ENCODE results near the gene RPL10A. TPM values are rescaled to one million over a fixed set of nuclear protein-coding genes. Genes with fewer than 3 reads are reported as not detected.

RPL10A gene
- total RNA-seq, 2 donors from 2014 or later = 897 to 2,172 TPM

- intact Hi-C loops (cut with DNase I) = loop anchor here (2.0 kb wide), 1 partner anchor 27 kb away; the partner anchor contains the start of gene RPL10A
- WGBS = 21% methylated on average over 9 of the region's 9 CpGs
- peak overlapping the region; percentile 95 to 98 for H3K27ac ChIP-seq
- H3K36me3 ChIP-seq = no peaks in the 10 kb centered on the region
- H3K4me1 ChIP-seq (replicated peaks) = peaks cover 39% of the 10 kb centered on the region
- no peaks in the 10 kb centered on the region for H3K27me3 ChIP-seq (replicated peaks; ENCODE audit: insufficient read depth)
- TF ChIP-seq CTCF (IDR thresholded peaks at IDR 0.05) (no peak), POLR2A (IDR thresholded peaks at IDR 0.05) (peak; percentile 18), POLR2AphosphoS5 (IDR thresholded peaks at IDR 0.05) (peak; percentile 20)
- DNase-seq (ENCODE audit: low spot score) = no peak
- H3K4me3 ChIP-seq = peak overlapping the region; percentile 89 to 97
- H3K9me3 ChIP-seq = no peaks in the 10 kb centered on the region
Measured at GRCh38 chr6:35495258-35496035, 27.2 kb downstream of the RPL10A start.

DNA sequence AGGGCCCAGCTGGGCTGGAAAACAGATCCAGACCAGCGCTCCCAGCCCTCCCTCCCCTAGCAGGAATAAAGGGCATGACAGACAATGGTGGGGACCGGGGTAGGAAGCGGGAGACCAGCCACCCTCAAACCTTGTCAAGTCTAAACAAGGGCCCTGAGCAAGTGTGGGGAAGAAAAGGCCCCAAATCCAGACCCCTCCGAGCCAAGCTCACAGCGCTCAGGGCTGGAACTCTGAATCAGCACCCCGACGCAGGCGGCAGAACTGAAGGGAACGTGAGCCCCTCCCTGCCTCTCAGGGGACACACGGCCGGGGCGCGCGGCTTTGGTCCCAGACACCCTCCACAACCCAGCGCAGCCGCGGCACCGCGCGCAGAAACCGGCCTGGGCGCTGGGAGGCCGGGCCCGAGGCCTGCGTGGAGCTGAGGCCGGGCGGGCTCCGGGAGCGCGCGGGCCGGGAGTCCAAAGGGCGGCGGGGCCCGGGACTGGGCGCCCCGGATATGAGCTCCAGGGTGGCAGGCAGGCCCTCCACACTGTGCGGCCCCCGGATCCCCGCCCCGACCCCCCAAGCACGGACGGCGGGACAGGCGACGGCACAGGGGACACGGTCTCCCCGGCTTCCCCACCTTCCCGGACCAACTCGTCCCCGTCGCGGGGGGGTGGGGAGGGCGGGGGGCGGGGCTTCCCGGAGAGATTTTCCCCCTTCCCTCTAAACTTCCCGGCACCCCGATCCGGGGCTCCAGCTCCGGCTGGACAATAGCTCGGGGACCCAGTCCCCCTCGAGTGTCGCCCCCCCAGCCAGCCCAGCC is 28.0 kb downstream of the RPL10A start:
- 7% methylated on average over 52 of the region's 63 CpGs for WGBS
- DNase-seq (ENCODE audit: low spot score) = no peak
- no peaks in the 10 kb centered on the region for H3K36me3 ChIP-seq
- intact Hi-C loops (cut with DNase I) = loop anchor here (2.0 kb wide), 1 partner anchor 27 kb away; the partner anchor contains the start of gene RPL10A
- H3K4me3 ChIP-seq = peak overlapping the region; percentile 89 to 97
- H3K27ac ChIP-seq = peak overlapping the region; percentile 95 to 98
- H3K4me1 ChIP-seq (replicated peaks) = peaks cover 35% of the 10 kb centered on the region
- H3K27me3 ChIP-seq (replicated peaks; ENCODE audit: insufficient read depth) = no peaks in the 10 kb centered on the region
- no peak for TF ChIP-seq POLR2AphosphoS5 (IDR thresholded peaks at IDR 0.05)
- peak in 1 of 4 experiments; percentile 12 for TF ChIP-seq CTCF (IDR thresholded peaks at IDR 0.05)
- TF ChIP-seq POLR2A (IDR thresholded peaks at IDR 0.05) = peak; percentile 23
- H3K9me3 ChIP-seq = no peaks in the 10 kb centered on the region

DNA sequence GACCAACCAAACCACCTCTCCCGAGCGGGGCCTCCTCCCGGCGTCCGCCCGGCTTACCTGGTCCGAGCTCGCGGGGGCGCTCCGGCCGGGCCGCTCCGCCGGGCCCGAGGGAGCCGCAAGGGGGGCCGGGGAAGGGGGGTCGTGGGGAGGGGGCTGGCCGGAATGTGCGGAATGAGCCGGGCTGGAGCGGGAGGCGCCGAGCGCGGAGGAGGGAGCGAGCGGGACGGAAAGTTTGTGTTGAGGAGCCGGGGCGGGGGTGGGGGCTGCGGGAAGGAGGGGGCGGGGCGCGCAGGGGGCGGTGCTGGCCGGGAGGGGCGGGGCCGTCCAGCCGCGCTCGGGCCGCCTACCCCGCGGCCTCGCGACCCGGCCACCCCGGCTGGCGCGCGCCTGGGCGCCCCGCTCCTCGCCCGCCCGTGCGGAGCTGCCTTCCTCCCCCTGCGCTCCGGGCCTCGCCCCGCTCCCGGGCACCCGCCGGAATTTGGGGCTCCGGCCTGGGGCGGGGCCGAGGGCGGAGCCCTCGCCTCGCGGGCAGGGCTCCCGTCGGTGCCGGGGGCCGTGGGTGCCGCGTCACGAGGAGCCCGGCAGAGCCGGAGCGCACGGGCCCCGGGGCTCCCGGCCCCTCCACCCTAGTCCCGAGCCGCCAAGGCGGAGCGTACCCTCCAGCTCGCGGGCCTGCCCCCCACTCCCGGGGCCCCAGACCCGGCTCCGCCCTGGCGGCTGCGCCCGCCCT is 28.8 kb downstream of the RPL10A start, which contains the start of gene TEAD3:
Gene TEAD3 (minus strand): TSS at position 239 of the 730 bp plus-strand sequence.
- Histone ChIP-seq H3K4me3 (peak within 1 kb of the TSS; percentile 89 to 97), H3K27ac (peak within 1 kb of the TSS; percentile 95 to 98), H3K27me3 (replicated peaks; ENCODE audit: insufficient read depth) (no peaks in the 10 kb centered on the region), H3K4me1 (replicated peaks) (peaks cover 29% of the 10 kb centered on the region), H3K9me3 (no peaks in the 10 kb centered on the region), H3K36me3 (no peaks in the 10 kb centered on the region)
- under 1% methylated on average over 91 of the region's 98 CpGs for WGBS
- intact Hi-C loops (cut with DNase I) = loop anchor here (2.0 kb wide), 1 partner anchor 28 kb away; the partner anchor contains the start of gene RPL10A
- TF ChIP-seq CTCF (IDR thresholded peaks at IDR 0.05) (no peak), POLR2A (IDR thresholded peaks at IDR 0.05) (peak; percentile 76)
- peak; percentile 68 for DNase-seq (ENCODE audit: low spot score)

DNA sequence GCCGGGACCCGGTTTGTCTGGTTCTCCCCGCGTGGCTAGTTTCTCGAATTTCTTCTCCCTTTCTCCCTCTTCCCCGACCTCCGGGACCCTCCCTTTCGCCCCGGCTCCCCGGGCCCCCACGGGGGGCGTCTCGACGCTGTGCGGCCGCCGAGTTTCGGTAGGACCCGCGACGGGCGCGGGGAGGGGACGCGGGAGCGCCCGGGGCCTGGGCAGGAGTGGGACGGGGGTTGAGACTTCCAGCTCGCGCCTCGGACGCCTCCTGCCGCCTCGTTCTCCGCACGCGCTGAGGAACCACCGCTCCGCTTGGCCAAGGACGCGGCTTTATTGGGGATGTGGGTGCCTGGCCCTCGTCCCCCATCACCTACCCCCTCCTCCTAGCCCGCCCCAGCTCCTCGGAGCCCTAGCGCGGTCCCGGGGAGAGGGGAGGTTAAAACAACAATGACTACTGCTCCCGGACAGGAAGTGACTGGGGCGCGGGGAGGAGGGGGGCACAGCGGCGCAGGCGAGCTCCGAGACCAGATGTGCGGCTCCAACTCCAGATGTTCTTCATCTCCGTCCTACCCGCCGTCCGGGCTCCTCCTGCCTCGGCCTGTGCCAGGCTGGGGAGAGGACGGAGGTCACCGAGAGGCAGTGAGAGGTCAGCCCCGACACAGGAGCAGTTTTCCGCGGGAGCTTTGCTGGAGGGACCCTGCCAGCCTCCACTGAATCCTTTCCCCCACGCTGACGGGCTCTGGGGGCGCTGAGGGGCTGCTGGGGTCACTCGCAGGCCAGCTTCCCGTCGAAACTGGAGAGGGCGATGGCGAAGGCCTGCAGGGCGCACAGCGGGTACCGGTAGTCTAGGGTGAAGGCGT is 29.6 kb downstream of the RPL10A start:
- H3K27me3 ChIP-seq (replicated peaks; ENCODE audit: insufficient read depth) = no peaks in the 10 kb centered on the region
- intact Hi-C loops (cut with DNase I) = loop anchor here (2.0 kb wide), 1 partner anchor 29 kb away; the partner anchor contains the start of gene RPL10A
- DNase-seq (ENCODE audit: low spot score) = no peak
- WGBS = 2% methylated on average over 70 of the region's 77 CpGs
- peak; percentile 45 for TF ChIP-seq POLR2A (IDR thresholded peaks at IDR 0.05)
- peak in 3 of 4 experiments; percentile 9 to 26 (median 14) for TF ChIP-seq CTCF (IDR thresholded peaks at IDR 0.05)
- TF ChIP-seq POLR2AphosphoS5 (IDR thresholded peaks at IDR 0.05) = no peak
- H3K9me3 ChIP-seq = no peaks in the 10 kb centered on the region
- peak overlapping the region; percentile 89 to 97 for H3K4me3 ChIP-seq
- H3K36me3 ChIP-seq = no peaks in the 10 kb centered on the region
- peaks cover 21% of the 10 kb centered on the region for H3K4me1 ChIP-seq (replicated peaks)
- H3K27ac ChIP-seq = peak overlapping the region; percentile 95 to 98

All from prostate gland (tissue), 2 donors.